ENCODE results near the gene TOM1L2.

TOM1L2 gene

DNA sequence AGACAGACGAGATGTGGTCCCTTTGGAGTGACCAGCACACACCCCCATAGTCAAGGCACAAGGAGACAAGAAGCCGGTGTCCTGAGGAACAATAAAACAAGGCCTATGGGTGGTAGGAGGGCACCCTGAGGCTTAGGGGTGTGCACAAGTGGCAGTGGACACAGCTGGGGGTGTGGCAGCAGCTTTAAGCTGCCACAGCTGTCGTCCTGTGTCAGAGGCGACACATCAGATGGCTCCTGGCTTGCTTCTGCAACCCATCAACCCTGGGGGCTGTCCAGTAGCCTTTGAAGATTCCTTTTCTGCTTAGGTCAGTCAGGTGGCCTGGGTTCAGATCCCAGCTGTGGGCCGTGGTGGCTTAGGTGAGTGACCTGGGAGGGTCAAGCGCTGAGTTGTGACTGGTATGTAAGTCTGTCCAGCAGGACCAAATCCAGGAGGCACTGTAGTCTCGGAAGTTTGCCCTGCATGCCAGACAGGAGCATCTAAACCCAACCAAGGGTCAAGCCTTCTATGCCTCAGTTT is 16.3 kb upstream of the TOM1L2 start:
- TF ChIP-seq ELF4 (IDR thresholded peaks at IDR 0.05) (no peak), ZNF384 (IDR thresholded peaks at IDR 0.05) (no peak), FOXA1 (IDR thresholded peaks at IDR 0.05) (no peak), TARDBP (IDR thresholded peaks at IDR 0.05) (no peak), FOXK2 (IDR thresholded peaks at IDR 0.05) (no peak), ARNT (IDR thresholded peaks at IDR 0.05) (no peak), NFRKB (IDR thresholded peaks at IDR 0.05) (no peak), CTBP1 (IDR thresholded peaks at IDR 0.05; ENCODE audit: borderline replicate concordance) (no peak), LEF1 (IDR thresholded peaks at IDR 0.05; ENCODE audit: borderline replicate concordance) (no peak), SUZ12 (IDR thresholded peaks at IDR 0.05) (no peak), BHLHE40 (IDR thresholded peaks at IDR 0.05; ENCODE audit: borderline replicate concordance) (no peak), L3MBTL2 (conservative IDR thresholded peaks at IDR 0.05) (no peak), SP1 (IDR thresholded peaks at IDR 0.05) (no peak), FOXM1 (IDR thresholded peaks at IDR 0.05; ENCODE audit: borderline replicate concordance) (no peak)
- CTCF ChIA-PET = no interaction called here
- POLR2A ChIA-PET = no interaction called here
- DNase-seq (ENCODE audit: extremely low spot score) = no peak

DNA sequence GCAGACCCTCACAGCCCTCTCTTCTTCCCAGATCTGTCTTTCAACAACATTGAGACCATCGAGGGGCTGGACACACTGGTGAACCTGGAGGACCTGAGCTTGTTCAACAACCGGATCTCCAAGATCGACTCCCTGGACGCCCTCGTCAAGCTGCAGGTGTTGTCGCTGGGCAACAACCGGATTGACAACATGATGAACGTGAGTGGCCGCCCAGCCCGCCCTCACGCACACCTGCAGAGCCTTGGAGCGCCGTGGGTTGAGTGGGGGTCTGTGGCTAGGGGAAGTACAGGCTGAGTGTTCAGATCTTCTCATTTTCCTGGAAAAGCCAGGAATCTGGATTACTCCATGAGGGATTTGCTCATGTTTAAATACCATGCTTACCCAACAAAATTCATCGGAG is 15.7 kb upstream of the TOM1L2 start:
- ChIA-PET CTCF (no interaction called here), POLR2A (no interaction called here)
- no peak for DNase-seq (ENCODE audit: extremely low spot score)
- TF ChIP-seq CTBP1 (IDR thresholded peaks at IDR 0.05; ENCODE audit: borderline replicate concordance) = no peak
- TF ChIP-seq ELF4 (IDR thresholded peaks at IDR 0.05) = no peak
- TF ChIP-seq ARNT (IDR thresholded peaks at IDR 0.05) = no peak
- TF ChIP-seq NFRKB (IDR thresholded peaks at IDR 0.05) = no peak
- TF ChIP-seq SUZ12 (IDR thresholded peaks at IDR 0.05) = no peak
- TF ChIP-seq ZNF384 (IDR thresholded peaks at IDR 0.05) = no peak
- TF ChIP-seq HDGF (IDR thresholded peaks at IDR 0.05; ENCODE audit: borderline replicate concordance) = no peak
- no peak for TF ChIP-seq PKNOX1 (IDR thresholded peaks at IDR 0.05)
- TF ChIP-seq LEF1 (IDR thresholded peaks at IDR 0.05; ENCODE audit: borderline replicate concordance) = no peak
- no peak for TF ChIP-seq TARDBP (IDR thresholded peaks at IDR 0.05)
- no peak for TF ChIP-seq FOXK2 (IDR thresholded peaks at IDR 0.05)
- TF ChIP-seq FOXM1 (IDR thresholded peaks at IDR 0.05; ENCODE audit: borderline replicate concordance) = no peak
- no peak for TF ChIP-seq BHLHE40 (IDR thresholded peaks at IDR 0.05; ENCODE audit: borderline replicate concordance)
- TF ChIP-seq SP1 (IDR thresholded peaks at IDR 0.05) = no peak

DNA sequence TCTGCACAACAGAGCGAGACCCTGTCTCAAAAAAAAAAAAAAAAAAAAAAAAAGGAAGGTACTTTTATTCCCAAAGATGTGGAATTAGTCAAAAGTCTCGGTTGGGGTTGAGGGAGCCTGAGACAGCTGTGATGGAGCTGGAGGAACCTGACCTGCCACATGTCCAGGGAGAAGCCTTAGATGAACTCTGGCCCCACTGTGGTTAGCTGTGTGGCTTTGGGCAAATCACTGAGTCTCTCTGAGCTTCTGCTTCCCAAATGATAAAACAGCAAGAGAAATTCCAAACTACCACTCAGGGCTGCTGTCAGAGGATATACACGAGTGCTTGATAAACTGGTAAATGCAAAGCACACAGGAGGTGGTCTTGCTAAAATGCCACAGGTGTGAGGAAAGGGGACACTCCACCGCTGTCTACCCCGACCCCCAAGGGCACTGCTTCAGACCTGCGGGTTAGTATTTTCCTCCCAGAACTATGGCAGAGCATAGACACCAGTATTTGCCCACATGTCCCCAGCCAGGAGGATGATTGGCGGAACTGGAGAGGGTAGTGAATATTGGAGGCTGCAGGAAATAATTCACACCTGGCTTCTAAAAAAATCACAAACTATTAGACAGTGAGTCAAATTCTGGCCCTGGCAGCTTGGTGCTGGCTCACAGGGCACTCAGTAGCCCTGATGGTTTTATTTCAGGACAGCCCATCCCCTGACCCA is 15.1 kb upstream of the TOM1L2 start:
- ChIA-PET POLR2A (no interaction called here), CTCF (no interaction called here)
- DNase-seq (ENCODE audit: extremely low spot score) = no peak
- TF ChIP-seq HDGF (IDR thresholded peaks at IDR 0.05; ENCODE audit: borderline replicate concordance) (no peak), BHLHE40 (IDR thresholded peaks at IDR 0.05; ENCODE audit: borderline replicate concordance) (no peak), SP1 (IDR thresholded peaks at IDR 0.05) (no peak), ZNF384 (IDR thresholded peaks at IDR 0.05) (no peak), LEF1 (IDR thresholded peaks at IDR 0.05; ENCODE audit: borderline replicate concordance) (no peak), TARDBP (IDR thresholded peaks at IDR 0.05) (no peak), L3MBTL2 (conservative IDR thresholded peaks at IDR 0.05) (no peak), ARNT (IDR thresholded peaks at IDR 0.05) (no peak), ELF4 (IDR thresholded peaks at IDR 0.05) (no peak), SUZ12 (IDR thresholded peaks at IDR 0.05) (no peak), FOXA1 (IDR thresholded peaks at IDR 0.05) (no peak), CTBP1 (IDR thresholded peaks at IDR 0.05; ENCODE audit: borderline replicate concordance) (no peak), NFRKB (IDR thresholded peaks at IDR 0.05) (no peak)

- TF ChIP-seq ELF4 (IDR thresholded peaks at IDR 0.05) (no peak), NFRKB (IDR thresholded peaks at IDR 0.05) (no peak), FOXK2 (IDR thresholded peaks at IDR 0.05) (no peak), L3MBTL2 (conservative IDR thresholded peaks at IDR 0.05) (no peak)
- ChIA-PET POLR2A (interaction anchor here (0.6 to 3.6 kb wide), 3 partner anchors 12 to 50 kb away, joined by 3 to 16 read pairs (median 3); partner anchors contain the start of genes DRC3 and TOM1L2), CTCF (interaction anchor here (1.0 to 1.2 kb wide), 2 partner anchors 51 to 97 kb away, joined by 3 read pairs; no protein-coding TSS in a partner anchor)
- DNase-seq (ENCODE audit: extremely low spot score) = no peak
These were observed 13.4 kb upstream of the TOM1L2 start for GRCh38 chr17:17985555-17985954.

- POLR2A ChIA-PET = interaction anchor here (0.6 to 3.6 kb wide), 3 partner anchors 12 to 50 kb away, joined by 3 to 16 read pairs (median 3); partner anchors contain the start of genes DRC3 and TOM1L2
- no peak for DNase-seq (ENCODE audit: extremely low spot score)
- CTCF ChIA-PET = interaction anchor here (1.0 to 1.2 kb wide), 3 partner anchors 17 to 97 kb away, joined by 3 read pairs; no protein-coding TSS in a partner anchor
- TF ChIP-seq FOXK2 (IDR thresholded peaks at IDR 0.05) = no peak
- TF ChIP-seq HDGF (IDR thresholded peaks at IDR 0.05; ENCODE audit: borderline replicate concordance) = no peak
- TF ChIP-seq ZNF384 (IDR thresholded peaks at IDR 0.05) = no peak
- no peak for TF ChIP-seq NFRKB (IDR thresholded peaks at IDR 0.05)
- no peak for TF ChIP-seq LEF1 (IDR thresholded peaks at IDR 0.05; ENCODE audit: borderline replicate concordance)
- no peak for TF ChIP-seq TARDBP (IDR thresholded peaks at IDR 0.05)
- TF ChIP-seq PKNOX1 (IDR thresholded peaks at IDR 0.05) = no peak
- TF ChIP-seq FOXM1 (IDR thresholded peaks at IDR 0.05; ENCODE audit: borderline replicate concordance) = no peak
- no peak for TF ChIP-seq CTBP1 (IDR thresholded peaks at IDR 0.05; ENCODE audit: borderline replicate concordance)
- TF ChIP-seq ARNT (IDR thresholded peaks at IDR 0.05) = no peak
- TF ChIP-seq L3MBTL2 (conservative IDR thresholded peaks at IDR 0.05) = no peak
- TF ChIP-seq SP1 (IDR thresholded peaks at IDR 0.05) = no peak
- TF ChIP-seq BHLHE40 (IDR thresholded peaks at IDR 0.05; ENCODE audit: borderline replicate concordance) = no peak
- TF ChIP-seq SUZ12 (IDR thresholded peaks at IDR 0.05) = no peak
- TF ChIP-seq FOXA1 (IDR thresholded peaks at IDR 0.05) = no peak
- TF ChIP-seq ELF4 (IDR thresholded peaks at IDR 0.05) = no peak
These were observed 13.0 kb upstream of the TOM1L2 start for GRCh38 chr17:17985153-17985552.

- CTCF ChIA-PET = interaction anchor here (0.6 to 1.2 kb wide), 2 partner anchors 45 to 201 kb away, joined by 3 read pairs; no protein-coding TSS in a partner anchor
- POLR2A ChIA-PET = interaction anchor here (3.6 kb wide), 1 partner anchor 11 kb away, joined by 16 read pairs; the partner anchor contains the start of genes DRC3 and TOM1L2
- no peak for DNase-seq (ENCODE audit: extremely low spot score)
- TF ChIP-seq ZNF384 (IDR thresholded peaks at IDR 0.05) = no peak
- TF ChIP-seq ELF4 (IDR thresholded peaks at IDR 0.05) = no peak
- no peak for TF ChIP-seq HDGF (IDR thresholded peaks at IDR 0.05; ENCODE audit: borderline replicate concordance)
- no peak for TF ChIP-seq BHLHE40 (IDR thresholded peaks at IDR 0.05; ENCODE audit: borderline replicate concordance)
- TF ChIP-seq L3MBTL2 (conservative IDR thresholded peaks at IDR 0.05) = no peak
These were observed 11.6 kb upstream of the TOM1L2 start for GRCh38 chr17:17983776-17984175.
